ENCODE measurements around the gene SEMA3G.

The SEMA3G gene

DNA sequence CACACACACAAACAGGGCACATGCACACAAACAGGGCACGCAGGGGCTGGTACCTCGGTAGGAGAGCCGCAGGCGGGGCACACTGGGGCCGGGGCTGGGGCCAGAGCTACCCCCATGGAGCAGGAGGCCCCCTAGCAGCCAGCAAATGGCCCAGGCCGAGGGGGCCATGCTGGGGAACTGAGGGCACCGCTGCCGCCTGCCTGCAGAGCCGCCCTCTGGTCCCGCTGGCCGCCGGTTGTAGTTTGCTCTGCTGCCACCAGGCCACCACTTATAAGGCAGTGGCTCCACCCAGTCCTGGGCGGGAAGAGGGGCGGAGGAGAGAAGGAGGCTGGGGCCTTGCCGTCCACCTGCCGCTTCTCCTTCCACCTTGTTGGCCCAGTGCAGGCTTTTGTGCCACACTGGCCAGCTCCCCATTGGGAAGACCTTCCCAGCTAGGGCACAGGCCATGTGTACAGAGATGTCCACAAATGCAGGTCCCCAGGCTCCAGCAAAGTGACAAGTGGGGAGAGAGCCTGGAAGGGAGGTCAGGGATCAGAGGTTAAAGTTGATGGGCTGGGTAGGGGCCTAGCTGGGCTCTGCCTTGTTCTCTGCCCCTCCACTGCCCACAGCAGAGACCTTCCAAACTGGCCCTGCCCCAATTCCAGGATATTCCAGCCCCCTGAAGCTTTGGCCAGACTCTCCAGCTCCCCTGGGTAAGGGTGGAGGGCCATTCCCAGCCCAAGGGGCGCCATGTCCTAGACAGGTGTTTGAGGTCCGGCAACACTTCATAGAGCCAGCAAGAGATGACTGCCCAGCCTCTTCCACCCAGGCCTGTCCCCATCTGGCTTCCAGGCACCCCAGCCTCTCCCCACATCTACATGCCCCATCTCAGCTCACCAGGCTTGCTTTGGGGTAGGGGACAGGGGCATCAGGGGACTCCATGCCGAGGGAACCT is at the start of gene SEMA3G:
Gene SEMA3G, minus strand, starts transcription at position 244 of the 934 bp plus-strand sequence. Its CDS starts 76 bp downstream, at position 168.
- peak; percentile 89 for DNase-seq (ENCODE audit: low spot score)

DNA sequence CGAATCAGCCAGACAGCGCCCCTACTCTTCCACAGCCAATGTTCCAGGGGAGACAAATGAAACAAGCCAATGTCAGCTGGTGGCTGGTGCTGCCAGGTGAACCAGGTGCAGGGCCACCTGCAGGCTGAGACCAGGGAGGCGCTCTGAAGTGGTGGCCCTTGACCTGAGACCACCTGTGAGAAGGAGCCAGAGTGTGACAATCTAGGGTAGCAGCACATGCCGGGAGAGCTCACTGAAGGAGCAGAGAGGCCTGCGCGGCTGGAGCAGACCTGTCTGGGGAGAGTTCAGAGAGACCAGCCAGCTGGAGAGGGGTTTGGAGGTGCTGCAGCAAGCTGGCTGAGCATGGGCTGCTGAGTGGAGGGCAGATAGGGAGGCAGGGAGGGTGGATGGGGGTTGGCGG is 49.5 kb upstream of the SEMA3G start:
- no peak for DNase-seq (ENCODE audit: low spot score)

- no peak for DNase-seq (ENCODE audit: low spot score)
Measured at GRCh38 chr3:52493232-52494017, 48.5 kb upstream of the SEMA3G start.

GRCh38 chr3:52492059-52492458 is 47.2 kb upstream of the SEMA3G start:
- no peak for DNase-seq (ENCODE audit: low spot score)

- DNase-seq (ENCODE audit: low spot score): no peak
Measured at GRCh38 chr3:52490939-52491526, 46.1 kb upstream of the SEMA3G start.

GRCh38 chr3:52490035-52490938 is 45.4 kb upstream of the SEMA3G start:
- DNase-seq (ENCODE audit: low spot score): no peak

GRCh38 chr3:52489453-52489852 is 44.5 kb upstream of the SEMA3G start:
- no peak for DNase-seq (ENCODE audit: low spot score)

DNA sequence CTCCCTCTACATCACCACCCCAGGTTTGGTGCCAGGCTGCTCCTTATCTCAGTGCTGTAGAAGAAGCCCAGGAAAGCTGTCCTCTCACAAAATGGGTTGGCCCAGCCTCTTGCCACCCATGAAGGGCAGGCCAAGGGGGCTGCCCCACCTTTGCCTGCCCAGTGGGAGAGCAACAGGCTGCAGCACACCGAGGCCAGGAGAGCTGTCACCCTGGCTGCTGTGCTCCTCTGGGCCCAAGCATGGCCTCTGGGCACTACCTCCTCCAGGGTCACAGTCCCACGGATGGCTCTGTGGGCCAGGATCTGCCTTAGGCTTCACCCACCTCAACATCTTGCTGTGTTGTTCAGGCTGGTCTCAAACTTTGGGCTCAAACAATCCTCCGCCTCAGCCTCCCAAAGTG is 43.8 kb upstream of the SEMA3G start:
- DNase-seq (ENCODE audit: low spot score): no peak

GRCh38 chr3:52487788-52488691 is 43.1 kb upstream of the SEMA3G start:
- no peak for DNase-seq (ENCODE audit: low spot score)

GRCh38 chr3:52487050-52487787 is 42.3 kb upstream of the SEMA3G start:
- no peak for DNase-seq (ENCODE audit: low spot score)

- no peak for DNase-seq (ENCODE audit: low spot score)
Measured at GRCh38 chr3:52484680-52485461, 40.0 kb upstream of the SEMA3G start.

- peak; percentile 75 for DNase-seq (ENCODE audit: low spot score)
Measured at GRCh38 chr3:52483577-52484381, 38.9 kb upstream of the SEMA3G start.

- no peak for DNase-seq (ENCODE audit: low spot score)
Measured at GRCh38 chr3:52483081-52483480, 38.2 kb upstream of the SEMA3G start.

DNA sequence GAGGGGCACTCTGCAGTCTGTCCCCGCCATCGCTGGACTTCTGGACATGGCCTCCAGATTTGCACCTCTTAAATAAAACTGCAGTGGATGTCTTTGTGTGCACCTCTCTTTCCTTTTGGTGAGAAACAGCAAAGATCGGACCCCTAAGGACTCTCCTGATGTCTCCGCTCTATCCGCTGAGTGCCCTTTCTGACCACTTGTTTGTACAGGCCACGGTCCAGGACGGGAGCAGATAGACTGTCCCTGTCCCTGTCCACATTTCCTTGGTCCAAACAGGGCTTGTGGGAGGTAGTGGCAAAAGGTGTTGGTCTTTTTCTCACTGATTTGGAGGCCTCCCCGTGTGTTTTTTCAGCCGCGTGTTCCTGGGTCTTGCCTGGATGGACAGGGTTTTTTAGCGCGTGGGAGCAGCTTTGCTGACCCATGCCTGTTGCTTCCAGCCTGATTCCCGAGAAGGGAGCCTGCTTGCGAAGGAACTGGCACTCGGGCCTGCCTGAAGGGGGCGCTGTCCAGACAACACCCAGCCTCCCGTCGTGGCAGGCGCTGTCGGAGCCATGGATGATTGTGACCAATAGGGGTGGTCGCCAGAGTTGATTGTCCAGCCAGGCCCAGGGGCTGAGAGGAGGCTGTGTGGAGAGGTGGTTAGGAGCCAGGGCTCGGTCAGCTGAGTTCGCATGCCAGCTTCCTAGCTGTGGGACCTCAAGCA is 37.1 kb upstream of the SEMA3G start:
- no peak for DNase-seq (ENCODE audit: low spot score)

- no peak for DNase-seq (ENCODE audit: low spot score)
Measured at GRCh38 chr3:52480768-52481715, 36.1 kb upstream of the SEMA3G start.

- no peak for DNase-seq (ENCODE audit: low spot score)
Measured at GRCh38 chr3:52479877-52480575, 35.1 kb upstream of the SEMA3G start.
